Measurements from ENCODE around the gene TMEM181. TPM values are rescaled to one million over a fixed set of nuclear protein-coding genes. Genes with fewer than 3 reads are reported as not detected.

Gene TMEM181
- polyA plus RNA-seq, 5 donors, result 26.1 to 36.8 (median 30.5) TPM

- no peak for DNase-seq
Observed at GRCh38 chr6:158561321-158561884, 1.5 kb downstream of the TMEM181 start.

- no peak for DNase-seq
Observed at GRCh38 chr6:158561938-158562337, 2.0 kb downstream of the TMEM181 start.

GRCh38 chr6:158564243-158565121 is 4.6 kb downstream of the TMEM181 start:
- no peak for DNase-seq

- no peak for DNase-seq
Observed at GRCh38 chr6:158565122-158565429, 5.2 kb downstream of the TMEM181 start.

- no peak for DNase-seq
Observed at GRCh38 chr6:158565482-158566040, 5.7 kb downstream of the TMEM181 start.

- DNase-seq, result no peak
Observed at GRCh38 chr6:158566207-158566818, 6.4 kb downstream of the TMEM181 start.

- DNase-seq, result no peak
Observed at GRCh38 chr6:158567152-158567551, 7.3 kb downstream of the TMEM181 start.

- DNase-seq, result no peak
Observed at GRCh38 chr6:158567871-158568401, 8.0 kb downstream of the TMEM181 start.

- DNase-seq, result no peak
Observed at GRCh38 chr6:158568549-158568948, 8.7 kb downstream of the TMEM181 start.

- DNase-seq, result no peak
Observed at GRCh38 chr6:158569036-158569435, 9.1 kb downstream of the TMEM181 start.

- DNase-seq, result no peak
Observed at GRCh38 chr6:158570681-158570962, 10.7 kb downstream of the TMEM181 start.

- no peak for DNase-seq
Observed at GRCh38 chr6:158571826-158572652, 12.1 kb downstream of the TMEM181 start.

GRCh38 chr6:158572653-158573541 is 13.0 kb downstream of the TMEM181 start:
- DNase-seq, result no peak

- DNase-seq, result no peak
Observed at GRCh38 chr6:158573542-158573931, 13.6 kb downstream of the TMEM181 start.

GRCh38 chr6:158574800-158575199 is 14.9 kb downstream of the TMEM181 start:
- DNase-seq, result no peak

- no peak for DNase-seq
Observed at GRCh38 chr6:158575550-158575949, 15.7 kb downstream of the TMEM181 start.

- no peak for DNase-seq
Observed at GRCh38 chr6:158584236-158584651, 24.4 kb downstream of the TMEM181 start.

GRCh38 chr6:158586652-158587051 is 26.8 kb downstream of the TMEM181 start:
- no peak for DNase-seq

GRCh38 chr6:158589366-158589765 is 29.5 kb downstream of the TMEM181 start:
- no peak for DNase-seq

GRCh38 chr6:158591134-158591809 is 31.4 kb downstream of the TMEM181 start:
- DNase-seq, result no peak
